NCI-H1436 treated with DMSO at 0.1 percent for 48 hours (cell line): Measurements from ENCODE around the gene CLEC17A.
"Not testable (repeated sequence)": the region's sequence is repeated elsewhere in the genome, so short reads cannot be mapped to it uniquely, and the experiment has no call there.

Source experiments
- DNase-seq: peaks from one replicate; lab custom pipeline; 2025; lab: John Stamatoyannopoulos, UW

Gene CLEC17A

DNA sequence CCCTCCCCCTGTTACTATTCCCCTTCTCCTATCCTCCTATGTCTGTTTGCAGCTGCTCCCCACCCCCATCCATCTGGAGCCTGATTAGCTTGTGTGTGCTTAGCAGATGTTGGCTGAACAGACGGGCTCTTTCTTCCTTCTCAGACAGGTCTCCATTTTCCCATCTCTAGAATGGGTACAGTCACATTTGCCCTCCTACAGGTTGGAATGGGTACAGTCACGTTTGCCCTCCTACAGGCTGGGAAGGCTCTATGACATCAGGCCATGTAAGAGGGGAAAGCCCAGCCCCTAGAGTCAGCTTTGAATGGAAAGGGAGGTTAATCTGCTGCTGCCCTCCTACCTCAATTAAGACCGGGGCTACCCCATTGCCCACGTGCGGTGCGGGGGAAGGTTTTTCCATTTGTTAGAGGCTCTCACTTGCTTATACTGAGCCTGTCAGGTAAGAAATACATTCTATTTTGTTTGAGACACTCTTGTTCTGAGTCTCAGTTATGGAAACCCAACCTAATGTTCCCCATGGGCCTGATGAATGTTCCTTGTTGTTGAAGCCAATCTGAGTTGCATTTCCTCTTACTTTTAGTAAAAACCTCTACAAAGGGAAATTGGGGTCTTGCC lies 2.2 kb upstream of the CLEC17A start:
- no peak for DNase-seq

DNA sequence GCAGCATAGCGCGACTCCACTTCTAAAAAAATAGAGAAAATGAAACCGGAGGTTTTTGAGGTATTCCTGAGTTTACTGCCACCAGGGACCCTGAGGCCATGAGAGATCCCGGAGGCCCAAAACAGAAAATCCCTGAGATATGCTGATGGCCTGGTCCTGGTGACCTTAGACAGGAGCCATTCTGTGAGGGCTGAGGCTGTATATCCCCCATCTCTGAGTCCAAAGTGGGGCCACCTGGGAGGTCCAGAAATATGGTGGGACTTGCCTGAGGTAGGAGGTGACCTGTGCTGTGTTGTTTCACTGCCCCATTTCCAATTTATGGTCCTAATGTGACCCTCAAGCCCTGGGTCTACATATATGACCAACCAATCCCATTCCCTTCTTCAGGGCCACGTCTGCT lies 1.5 kb downstream of the CLEC17A start:
- not testable (repeated sequence) for DNase-seq

DNA sequence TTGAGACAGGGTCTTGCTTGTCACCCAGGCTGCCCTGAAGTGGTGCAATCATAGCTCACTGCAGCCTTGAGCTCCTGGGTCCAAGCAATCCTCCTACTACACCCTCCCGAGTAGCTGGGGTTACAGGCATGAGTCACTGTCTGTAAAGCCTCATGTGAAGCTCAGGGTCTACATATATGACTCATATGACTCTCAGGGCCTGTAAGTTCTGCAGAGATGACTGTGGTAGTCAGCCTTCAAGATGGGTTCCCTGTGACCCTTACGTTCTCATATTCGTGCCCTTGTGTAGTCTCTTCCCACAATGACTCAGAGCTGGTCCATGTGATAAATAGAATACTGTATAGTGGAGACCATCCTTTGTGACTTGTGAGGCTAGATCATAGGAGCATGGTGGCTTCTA lies 2.3 kb downstream of the CLEC17A start:
- DNase-seq: not testable (repeated sequence)

DNA sequence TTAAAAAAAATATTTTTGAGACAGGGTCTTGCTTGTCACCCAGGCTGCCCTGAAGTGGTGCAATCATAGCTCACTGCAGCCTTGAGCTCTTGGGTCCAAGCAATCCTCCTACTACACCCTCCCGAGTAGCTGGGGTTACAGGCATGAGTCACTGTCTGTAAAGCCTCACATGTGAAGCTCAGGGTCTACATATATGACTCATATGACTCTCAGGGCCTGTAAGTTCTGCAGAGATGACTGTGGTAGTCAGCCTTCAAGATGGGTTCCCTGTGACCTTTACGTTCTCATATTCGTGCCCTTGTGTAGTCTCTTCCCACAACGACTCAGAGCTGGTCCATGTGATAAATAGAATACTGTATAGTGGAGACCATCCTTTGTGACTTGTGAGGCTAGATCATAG lies 6.5 kb downstream of the CLEC17A start:
- not testable (repeated sequence) for DNase-seq

DNA sequence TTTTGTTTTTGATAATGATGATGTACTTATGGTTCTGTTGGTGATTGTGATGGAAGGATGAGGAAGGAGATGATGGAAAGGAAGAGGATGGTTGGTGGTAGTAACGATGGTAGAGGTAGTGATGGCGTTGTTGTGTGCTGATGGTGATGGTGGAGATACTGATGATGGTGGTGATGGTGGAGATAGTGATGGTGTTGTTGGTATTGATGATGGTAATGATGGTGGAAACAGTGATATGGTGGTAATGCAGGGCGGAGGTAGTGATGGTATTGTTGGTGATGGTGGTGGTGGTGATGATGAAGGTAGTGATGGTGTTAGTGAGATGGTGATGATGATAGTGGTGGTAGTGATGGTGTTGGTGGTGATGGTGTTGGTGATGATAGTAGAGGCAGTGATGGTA lies 12.7 kb downstream of the CLEC17A start:
- no peak for DNase-seq

DNA sequence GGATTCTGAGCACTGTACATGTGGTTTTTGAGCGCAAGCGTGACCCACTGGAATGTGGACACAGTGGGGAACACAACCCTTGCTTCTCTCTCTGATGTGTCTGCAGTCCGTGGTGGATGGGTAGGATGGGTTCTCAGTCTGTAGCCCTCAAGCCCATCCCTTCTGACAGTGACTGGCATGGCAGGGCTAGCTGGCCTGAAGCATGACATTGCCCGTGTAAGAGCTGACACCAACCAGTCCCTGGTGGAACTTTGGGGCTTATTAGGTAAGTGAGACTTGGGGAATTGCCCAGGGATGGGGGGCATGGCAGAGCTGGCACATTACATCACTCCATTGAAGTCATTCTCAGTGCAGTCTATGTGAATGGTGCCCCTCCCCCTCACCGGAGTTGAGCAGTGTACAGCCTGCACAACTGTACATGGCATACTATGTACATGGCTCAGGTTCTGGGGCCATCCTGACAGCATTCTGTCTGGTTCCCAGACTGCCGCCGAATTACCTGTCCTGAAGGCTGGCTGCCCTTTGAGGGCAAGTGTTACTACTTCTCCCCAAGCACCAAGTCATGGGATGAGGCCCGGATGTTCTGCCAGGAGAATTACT lies 16.8 kb downstream of the CLEC17A start:
- DNase-seq: no peak

DNA sequence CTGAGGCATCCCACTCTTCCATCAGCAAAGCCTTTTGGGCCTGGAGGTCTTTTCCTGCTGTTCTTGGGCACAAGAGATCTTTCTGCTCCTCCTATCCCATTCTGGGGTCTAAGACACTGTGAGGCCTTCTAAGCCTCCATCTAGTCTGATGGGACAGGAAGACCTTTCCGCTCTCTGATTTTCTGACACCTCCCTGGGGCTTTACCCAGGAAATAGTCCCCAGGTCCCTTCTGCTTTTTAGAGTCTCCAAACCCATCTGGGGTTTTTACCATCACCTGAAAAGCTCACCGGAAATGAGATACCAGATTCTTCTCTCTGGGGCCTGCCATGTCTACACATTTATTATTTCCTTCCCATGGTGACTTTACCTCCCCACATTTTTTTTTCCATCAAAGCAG lies 21.1 kb downstream of the CLEC17A start:
- DNase-seq: no peak

DNA sequence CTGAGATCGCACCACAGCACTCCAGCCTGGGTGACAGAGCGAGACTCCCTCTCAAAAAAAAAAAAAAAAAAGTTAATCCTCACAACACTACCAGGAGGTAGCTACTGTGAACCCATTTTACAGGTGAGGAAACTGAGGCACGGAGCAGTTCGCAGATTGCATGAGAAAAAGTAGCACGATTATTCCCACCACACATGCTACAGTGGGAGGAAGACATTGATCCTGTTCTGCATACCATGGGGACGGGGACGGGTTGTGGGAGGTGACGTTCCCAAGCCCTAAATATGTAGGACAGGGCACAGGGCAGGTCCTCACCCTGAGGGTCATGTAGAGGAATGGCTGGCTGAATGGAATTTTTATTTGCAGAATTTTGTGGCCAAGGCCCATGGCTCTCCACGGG lies 23.7 kb downstream of the CLEC17A start:
- DNase-seq: no peak

DNA sequence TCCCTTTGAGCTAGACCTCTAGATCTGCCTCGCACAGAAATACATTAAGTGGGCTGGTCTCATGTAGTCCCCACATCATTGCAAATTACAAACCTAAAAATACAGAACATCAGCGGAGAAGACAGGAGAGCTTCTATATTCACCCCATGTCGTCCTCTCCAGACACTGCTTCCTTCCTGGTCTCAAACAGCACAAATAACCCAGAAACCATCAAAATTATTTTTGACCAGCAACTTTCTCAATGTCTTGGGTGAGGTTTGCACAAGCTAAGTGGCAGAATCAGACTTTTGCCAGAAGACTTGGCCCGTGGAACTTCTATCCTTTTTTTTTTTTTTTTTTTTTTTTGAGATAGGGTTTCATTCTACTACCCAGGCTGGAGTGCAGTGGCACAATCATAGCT lies 28.2 kb downstream of the CLEC17A start:
- DNase-seq: no peak

DNA sequence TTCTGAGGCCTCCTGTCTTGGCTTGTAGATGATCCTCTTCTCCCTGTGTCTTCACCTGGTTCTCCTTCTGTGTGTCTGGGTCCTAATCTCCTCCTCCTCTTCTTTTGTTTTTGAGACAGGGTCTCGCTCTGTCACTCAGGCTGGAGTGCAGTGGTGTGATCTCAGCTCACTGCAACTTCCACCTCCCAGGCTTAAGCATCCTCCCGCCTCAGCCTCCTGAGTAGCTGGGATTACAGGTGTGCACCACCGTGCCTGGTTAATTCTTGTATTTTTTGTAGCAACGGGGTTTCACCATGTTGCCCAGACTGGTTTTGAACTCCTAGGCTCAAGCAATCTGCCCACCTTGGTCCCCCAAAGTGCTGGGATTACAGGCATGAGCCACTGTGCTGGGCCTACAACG lies 29.4 kb downstream of the CLEC17A start:
- not testable (repeated sequence) for DNase-seq

DNA sequence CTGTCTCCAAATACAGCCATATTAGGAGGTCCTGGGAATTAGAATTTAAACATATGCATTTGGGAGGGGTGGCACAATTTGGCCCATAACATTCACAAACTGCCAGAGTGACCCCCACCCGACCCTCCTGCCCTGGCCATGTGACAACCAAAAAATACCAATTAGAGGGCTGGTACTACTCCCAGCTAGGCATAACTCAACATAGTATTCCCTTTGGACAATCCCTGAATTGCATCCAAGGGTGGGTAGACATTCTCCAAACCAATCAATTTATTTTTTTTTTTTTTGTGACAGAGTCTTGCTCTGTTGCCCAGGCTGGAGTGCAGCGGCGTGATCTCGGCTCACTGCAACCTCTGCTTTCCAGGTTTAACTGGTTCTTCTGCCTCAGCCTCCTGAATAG lies 29.8 kb downstream of the CLEC17A start:
- DNase-seq: no peak

DNA sequence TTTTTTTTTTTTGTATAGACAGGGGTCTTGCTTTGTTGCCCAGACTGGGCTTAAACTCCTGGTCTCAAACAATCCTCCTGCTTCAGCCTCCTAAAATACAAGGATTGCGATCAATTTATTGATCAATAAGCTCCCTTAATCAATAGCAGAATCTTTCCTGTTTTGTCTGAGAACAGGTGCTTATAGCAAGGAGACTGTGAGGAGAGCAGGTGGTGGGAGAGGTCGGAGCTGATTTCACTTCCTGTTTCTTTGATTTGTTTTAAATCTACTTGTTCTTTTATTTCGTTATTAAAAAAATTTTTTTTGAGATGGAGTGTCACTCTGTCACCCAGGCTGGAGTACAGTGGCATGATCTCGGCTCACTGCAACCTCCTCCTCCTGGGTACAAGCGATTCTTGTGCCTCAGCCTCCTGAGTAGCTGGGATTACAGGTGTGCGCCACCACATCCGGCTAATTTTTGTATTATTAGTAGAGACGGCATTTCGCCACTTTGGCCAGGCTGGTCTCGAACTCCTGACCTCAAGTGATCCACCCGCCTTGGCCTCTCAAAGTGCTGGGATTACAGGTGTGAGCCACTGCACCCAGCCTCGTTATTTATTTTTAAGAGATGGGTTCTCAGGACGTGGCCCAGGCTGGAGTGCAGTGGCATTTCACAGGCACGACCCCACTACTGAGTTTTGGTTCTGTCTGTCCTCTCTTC lies 30.7 kb downstream of the CLEC17A start:
- not testable (repeated sequence) for DNase-seq

DNA sequence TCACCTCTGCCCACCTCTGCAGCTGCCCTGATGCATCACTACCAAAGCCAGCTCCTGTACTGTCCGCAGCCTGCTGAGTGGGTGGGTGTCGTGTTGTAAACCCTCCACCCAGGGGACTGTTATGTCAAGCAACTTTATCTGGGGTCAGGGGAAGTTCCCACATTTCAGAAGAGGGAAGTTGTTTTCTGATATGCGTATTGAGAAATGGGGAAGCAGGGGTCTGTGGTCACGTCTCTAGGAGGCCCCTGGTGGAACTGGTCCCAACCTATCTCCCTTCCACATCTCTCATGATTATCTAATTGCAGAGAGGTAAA lies 31.2 kb downstream of the CLEC17A start:
- no peak for DNase-seq

DNA sequence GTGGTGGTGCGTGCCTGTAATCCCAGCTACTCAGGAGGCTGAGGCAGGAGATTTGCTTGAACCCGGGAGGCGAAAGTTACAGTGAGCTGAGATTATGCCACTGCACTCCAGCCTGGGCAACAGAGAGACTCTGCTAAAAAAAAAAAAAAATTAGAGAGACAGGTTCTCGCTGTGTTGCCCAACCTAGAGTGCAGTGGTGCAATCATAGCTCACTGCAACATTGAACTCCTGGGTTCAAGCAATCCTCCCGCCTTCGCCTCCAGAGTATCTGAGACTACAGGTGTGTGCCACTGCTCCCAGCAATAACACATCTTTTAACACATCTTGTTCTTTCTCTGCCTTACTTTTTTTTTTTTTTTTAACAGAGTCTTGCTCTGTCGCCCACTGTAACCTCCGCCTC lies 32.7 kb downstream of the CLEC17A start:
- DNase-seq: no peak

DNA sequence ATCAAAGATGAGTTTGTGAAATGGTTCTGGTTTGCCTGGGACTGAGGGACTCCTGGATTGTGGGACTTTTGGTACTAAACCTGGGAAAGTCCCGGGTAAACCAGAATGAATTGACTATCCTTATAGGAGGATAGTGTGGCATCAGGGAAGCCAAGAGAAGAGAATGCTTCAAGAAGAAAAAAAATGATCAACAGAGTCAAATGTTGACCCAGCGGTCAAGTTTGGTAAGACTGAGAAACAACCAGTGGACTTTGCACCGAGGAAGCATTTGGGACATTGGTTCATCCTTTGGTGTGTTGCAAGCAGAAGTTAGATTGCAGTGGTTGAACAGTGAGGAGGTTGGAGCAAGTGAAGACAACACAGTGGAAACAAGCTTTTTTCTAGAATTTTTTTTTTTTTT lies 33.5 kb downstream of the CLEC17A start:
- DNase-seq: no peak

DNA sequence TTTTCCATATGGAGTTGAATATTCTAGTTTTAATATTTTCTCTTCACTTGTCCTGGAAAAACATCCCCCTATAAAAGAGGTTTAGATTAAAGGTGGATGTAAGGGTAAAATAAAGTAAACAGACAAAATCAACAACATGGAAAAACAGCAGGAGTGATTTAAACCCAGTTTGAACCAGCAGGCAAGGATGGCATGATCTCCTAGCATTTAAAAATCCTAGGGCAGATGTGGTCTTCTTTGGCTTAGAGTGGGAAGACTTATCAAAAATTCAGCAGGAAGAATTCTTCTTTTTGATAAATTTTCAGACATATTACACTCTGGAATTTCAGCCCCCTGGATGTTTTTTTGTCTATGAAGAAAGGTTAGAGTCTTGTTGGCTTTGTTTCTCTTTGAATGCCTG lies 36.5 kb downstream of the CLEC17A start:
- no peak for DNase-seq

DNA sequence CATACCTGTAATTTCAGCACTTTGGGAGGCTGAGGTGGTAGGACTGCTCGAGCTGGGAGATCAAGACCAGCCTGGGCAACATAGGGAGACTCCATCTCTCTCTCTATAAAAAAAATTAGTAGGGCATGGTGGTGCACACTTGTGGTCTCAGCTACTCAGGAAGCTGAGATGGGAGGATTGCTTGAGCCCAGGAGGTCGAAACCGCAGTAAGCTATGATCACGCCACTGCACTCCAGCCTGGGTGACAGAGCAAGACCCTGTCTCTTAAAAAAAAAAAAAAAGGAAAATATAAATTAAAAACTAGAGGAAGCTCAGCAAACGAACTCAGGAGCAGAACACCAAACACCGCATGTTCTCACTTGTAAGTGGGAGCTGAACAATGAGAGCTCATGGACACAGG lies 41.6 kb downstream of the CLEC17A start:
- not testable (repeated sequence) for DNase-seq

DNA sequence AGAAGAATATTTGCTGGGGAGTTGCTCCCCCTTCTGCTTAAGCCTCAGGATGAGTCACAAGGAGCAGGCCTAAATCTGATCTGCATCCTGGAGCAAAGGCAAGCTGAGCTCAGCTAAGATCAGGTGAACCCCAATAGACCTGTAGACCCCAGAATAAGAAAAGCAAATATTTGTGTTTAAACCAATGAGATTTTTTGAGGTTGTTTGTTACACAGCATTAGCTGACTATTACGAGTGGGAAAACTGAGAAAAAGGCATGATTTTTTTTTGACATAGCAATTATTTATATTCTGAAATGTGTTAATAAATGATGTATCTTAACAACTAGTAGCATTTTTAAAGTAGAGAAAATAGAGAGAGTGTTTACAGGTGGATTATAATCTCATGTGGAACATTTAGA lies 46.7 kb downstream of the CLEC17A start:
- DNase-seq: no peak

DNA sequence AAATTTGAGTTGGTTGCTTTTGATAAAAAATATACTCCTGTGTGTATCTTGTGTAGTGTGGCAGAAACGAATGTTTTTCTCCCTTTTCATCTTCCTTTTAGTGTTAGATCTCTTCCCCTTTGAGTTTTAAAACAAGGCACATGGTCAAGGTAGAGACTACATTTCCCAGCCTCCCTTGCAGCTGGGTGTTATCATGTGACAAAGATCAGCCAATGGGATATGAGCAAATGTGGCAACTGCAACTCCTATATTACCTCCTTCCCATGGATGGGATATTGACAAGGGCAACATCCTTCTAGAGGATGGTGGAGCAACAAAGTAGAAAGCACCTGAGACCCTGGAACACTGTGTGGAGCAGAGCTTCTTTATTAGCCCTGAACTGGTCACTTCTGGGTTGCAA lies 49.4 kb downstream of the CLEC17A start:
- DNase-seq: no peak

DNA sequence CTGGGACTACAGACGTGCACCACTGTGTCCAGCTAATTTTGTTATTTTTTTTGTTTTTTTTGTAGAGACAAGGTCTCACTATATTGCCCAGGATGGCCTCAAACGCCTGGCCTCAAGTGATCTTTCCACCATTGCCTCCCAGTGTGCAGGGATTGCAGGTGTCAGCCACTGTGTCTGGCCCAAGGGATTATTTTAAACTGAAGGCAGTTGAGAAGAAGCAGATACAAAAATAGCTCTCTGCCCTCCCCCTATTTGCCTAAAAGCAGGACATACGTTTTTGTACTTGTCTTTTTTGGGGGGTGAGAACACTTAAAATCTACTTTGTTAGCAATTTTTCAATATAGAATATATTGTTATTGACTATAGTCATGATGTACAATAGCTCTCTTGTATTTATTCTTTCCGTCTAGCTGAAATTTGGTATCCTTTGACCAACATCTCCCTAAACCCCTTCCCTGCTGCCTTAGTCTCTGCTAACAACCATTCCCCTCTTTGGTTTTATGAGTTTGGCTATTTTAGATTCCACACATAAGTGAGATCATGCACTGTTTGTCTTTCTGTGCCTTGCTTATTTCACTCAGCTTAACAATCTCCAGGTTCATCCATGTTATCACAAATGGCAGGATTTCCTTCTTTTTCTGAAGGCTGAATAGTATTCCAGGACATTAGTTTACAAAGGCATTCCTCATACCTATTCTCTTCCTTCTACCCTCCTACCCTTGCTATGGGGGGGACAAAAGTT lies 56.8 kb downstream of the CLEC17A start:
- DNase-seq: no peak

DNA sequence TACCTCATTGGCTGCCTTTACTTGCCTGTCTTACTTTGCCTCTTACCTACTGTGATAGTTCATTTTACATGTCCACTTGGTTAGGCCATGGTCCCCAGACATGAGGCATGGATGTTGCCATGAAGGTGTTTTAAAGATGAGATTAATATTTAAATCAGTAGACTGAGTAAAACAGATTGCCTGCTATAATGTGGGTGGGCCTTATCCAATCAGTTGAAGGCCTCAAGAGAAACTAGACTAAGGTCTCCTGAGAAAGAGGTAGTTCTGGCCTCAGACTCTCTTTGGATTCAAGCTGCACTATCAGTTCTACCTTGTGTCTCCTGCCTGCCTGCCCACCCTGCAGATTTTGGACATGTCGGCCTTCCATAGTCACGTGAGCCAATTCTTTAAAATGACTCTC lies 65.6 kb downstream of the CLEC17A start:
- no peak for DNase-seq

DNA sequence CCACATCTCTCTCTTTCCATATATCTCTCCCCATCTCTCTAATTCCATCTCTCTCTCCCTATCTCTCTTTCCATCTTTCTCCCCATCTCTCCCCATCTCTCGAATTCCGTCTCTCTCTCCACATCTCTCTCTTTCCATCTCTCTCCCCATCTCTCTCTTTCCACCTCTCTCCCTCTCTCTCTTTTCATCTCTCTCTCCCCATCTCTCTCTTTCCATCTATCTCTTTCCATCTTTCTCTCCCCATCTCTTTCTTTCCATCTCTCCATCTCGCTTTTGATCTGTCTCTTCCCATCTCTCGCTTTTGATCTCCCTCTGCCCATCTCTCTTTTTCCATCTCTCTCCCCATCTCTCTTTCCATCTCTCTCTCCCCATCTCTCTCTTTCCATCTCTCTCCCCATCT lies 66.1 kb downstream of the CLEC17A start:
- no peak for DNase-seq

DNA sequence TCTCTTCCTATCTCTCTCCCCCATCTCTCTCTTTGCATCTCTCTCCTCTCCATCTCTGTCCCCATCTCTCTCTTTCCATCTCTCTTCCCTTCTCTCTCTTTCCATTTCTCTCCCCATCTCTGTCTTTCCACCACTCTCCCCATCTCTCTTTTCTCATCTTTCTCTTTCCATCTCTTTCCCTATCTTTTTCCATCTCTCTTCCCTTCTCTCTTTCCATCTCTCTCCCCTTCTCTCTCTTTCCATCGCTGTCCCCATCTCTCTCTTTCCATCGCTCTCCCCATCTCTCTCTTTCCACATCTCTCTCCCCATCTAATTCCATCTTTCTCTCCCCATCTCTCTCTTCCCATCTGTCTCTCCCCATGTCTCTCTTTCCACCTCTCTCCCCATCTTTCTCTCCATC lies 67.3 kb downstream of the CLEC17A start:
- no peak for DNase-seq
